Activated naive CD4-positive, alpha-beta T cell (primary cell): ENCODE results near the gene FAM184B.
"Not testable (repeated sequence)": the region's sequence is repeated elsewhere in the genome, so short reads cannot be mapped to it uniquely, and the experiment has no call there.

Experiments used
- DNase-seq, 4 experiments: peaks; one replicate each; lab custom pipeline; 2025; lab: John Stamatoyannopoulos, UW

The FAM184B gene

GRCh38 chr4:17717301-17717700, 64.1 kb downstream of the FAM184B start:
- no peak for DNase-seq

DNA sequence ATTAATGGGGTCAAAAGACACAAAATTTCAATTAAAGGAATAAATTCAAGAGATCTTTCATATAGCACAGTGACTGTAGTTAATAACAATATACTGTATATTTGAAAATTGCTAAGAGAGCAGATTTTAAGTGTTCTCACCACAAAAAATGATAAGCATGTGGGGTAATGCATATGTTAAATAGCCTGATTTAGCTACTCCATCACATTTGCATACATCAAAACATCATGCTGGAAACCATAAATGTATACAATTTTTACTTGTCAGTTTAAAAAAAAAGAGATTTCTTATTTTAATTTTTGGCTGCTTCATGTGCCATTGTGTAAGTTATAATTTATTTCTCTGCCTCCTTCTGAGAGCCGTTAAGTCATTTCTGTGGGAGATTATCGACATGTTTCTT, 65.9 kb downstream of the FAM184B start:
- DNase-seq: no peak

DNA sequence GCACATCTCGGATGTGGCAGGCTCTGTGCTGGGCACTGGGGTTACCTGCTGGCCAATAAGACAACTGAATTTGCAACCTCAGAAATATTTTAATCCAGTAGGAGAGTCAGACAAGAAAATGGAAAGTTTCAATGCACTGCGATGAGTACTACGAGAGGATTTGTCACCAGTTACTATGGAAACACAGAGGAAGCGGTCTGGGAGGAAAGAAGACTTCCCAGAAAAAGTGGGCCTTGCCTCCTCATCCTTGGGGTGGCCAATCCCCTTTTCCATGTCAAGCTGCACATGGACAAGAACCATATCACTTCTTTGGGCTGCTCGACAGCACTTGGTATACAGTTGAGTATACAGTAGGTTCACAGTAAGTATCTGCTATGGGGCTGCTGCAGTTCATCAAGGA, 67.6 kb downstream of the FAM184B start:
- DNase-seq: no peak

GRCh38 chr4:17712166-17712565, 69.3 kb downstream of the FAM184B start:
- DNase-seq: no peak

- DNase-seq: not testable (repeated sequence)
Observed at GRCh38 chr4:17711206-17711605, 70.2 kb downstream of the FAM184B start.

DNA sequence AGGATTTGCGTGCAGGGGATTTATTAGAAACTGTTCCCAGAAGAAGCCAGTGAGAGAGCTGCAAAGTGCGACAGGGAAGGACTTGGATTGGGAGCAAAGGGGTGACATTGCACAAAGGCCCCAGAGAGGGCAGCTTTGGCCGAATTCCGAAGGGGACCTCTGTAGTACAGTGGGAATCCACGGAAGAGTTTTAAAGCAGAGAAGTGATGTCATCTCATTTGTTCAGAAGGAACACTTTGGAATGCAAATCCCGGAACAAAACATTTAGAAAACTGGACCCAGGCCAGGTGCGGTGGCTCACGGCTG, 71.7 kb downstream of the FAM184B start:
- no peak for DNase-seq

DNA sequence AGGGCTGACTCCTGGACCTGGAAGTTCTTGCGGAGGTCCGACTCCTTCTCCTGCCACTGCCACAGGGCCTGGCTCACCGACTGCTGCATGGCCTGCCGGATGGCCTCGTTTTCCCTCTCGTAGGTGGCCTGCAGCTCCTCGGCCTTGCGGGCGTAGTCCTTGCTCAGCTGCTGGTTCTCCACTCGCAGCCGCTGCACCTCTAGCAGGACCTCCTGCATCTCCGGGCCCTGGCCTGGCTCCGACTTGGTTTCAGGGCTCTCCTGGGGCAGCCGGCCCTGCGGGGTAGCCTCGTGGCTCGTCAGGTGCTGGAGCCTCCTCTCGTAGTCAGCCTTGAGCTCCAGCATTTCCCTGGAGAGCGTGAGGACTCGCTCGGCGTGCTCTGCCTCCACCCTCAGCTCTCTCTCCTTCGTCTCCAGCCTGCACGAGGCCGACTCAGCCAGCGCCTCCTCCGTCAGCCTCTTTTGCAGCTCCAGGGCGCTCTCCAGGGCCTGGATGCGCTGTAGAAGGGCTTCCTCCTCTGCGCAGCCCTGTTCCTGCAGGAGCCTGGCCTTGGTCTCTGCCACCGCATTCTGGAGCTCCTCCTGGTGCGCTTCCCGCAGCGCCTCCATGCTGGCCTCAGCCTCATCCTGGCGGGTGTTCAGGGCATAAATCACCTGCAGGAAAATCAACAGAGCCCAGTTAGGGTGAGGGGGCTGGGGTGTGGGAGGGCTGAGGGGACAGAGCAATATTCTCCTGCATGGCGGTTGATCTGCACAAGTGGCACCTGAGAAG, 72.2 kb downstream of the FAM184B start:
- no peak for DNase-seq

DNA sequence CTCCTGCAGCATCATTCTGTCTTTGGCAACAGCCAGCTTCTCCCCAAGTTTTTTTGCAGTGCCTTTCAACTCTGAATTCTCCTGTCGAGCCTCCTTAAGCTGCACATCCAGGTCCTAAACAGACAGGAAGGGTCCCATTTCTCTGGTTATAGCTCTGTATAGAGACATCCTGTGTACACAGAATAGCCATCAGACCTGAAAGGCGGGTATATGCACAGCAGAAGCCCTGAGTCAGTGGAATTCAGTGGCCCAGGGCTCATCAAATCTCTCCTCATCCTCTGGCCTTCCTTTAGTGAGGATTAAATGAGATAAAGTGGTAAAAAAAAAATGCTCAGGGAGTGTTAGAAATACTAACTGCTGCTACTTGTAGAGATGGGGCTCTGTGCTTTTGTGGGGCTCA, 73.8 kb downstream of the FAM184B start:
- no peak for DNase-seq

GRCh38 chr4:17705107-17705506, 76.3 kb downstream of the FAM184B start:
- DNase-seq: no peak

DNA sequence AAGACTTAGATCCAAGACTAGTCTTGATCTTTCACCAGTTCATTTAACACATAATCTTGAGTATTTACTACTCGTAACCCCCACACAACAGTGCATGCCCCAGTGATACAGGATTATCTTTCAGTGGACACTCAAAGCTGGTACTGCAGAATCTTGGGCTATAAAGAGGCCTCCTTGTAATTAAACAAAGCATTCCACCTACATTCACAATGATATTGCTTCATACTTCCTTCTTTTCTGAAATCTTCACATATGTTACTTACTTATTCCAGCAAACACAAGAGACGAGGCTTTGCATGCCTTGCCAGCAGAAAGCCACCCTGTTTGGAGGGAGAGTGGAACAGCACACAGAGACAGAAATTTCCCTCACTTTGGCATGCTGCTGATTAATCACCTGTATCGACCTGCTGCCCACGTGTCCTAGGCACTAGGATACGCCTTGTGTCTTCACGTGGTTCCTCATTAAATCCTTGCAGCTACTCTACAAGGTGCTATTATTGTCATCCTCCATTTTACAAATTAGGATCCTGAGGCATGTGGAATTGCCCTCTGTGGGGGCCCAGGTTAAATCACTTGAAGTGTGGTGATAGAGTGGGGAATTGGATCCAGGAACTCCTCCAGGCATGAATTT, 77.3 kb downstream of the FAM184B start:
- DNase-seq: no peak

- DNase-seq: no peak
Observed at GRCh38 chr4:17702641-17703040, 78.8 kb downstream of the FAM184B start.

GRCh38 chr4:17701882-17702281, 79.5 kb downstream of the FAM184B start:
- no peak for DNase-seq

DNA sequence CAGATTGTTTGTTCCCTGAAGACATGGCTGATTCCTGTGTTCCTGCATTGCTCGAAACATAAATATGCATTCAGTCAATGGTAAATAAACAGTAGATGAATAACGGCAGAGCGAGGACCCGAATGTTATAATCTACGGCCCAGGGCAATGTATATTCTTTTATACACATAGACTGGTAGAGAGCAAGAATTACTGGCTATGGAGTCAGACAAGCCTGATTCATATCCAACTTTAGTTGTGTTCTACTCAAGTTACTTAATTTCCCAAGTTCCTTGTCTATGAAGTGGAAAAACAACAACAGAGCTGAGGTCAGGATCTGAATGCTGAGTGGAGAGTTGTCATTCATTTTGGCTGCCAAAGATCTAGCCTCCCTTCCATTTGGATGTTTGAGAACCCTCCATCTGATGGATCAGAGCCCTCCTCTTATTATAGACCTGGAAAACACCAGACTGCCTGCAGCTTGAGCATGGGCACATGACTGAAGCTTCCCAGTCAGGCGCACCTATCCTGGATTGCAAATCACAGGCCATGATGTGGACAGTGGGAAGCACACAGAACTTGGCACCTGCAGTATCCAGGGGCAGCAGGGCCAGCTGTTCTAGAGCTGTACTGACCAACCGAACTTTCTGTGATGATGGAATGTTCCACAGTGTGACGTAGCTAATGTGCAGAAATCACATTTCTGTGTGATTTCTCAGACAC, 80.1 kb downstream of the FAM184B start:
- DNase-seq: no peak

DNA sequence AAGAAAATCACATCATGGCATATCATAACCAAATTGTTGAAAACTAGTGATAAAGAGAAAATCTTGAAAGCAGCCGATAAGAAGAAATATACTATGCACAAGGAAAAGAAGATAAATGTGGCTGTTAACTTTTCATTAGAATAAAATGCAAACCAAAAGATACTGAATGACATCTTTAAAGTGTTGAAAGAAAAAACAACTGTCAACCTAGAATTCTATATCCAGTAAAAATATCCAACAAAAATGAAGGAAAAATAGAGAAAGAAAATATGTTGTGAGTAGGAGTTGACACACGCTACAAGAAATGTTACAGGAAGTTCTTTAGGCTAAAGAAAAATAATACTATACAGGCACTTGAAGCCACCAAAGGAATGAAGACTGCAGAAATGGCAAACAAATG, 82.0 kb downstream of the FAM184B start:
- no peak for DNase-seq

DNA sequence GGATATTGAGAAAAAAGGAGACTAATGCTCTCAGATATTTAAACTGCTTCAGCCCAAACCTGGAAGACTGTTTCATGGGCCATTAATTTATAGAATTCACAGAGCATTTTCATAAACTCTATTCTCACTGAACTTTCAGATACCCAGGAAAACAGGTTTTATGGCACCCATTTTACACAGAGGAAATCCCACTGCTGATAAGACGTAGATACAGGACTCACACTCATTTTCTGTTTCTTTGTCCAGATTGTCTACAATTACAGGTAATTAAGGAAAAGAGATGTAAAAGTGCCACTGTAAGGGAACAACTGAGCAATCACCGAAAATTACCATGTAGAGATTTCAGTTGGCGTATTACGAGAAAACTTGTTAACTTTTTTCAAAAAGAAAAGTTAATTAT, 83.3 kb downstream of the FAM184B start:
- no peak for DNase-seq

GRCh38 chr4:17695341-17695740, 86.1 kb downstream of the FAM184B start:
- DNase-seq: no peak

DNA sequence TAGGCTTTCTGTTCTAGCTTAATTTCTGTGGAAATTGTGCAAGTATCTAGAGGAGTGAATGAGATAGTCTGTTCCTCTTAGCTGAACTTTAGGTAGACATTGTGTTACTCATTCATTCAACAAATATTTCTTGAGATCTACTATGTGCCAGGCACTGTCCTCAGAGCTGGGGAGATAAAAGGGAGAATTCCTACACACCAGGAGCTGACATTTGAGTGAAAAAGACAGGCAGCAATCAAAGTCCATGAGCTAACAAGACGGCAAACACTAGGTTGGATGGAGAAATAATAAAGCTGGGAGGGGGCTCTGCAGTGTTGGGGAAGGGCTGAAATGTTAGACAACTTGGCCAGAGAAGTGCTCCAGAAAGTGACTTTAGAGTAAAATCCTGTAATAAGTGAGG, 86.9 kb downstream of the FAM184B start:
- no peak for DNase-seq

DNA sequence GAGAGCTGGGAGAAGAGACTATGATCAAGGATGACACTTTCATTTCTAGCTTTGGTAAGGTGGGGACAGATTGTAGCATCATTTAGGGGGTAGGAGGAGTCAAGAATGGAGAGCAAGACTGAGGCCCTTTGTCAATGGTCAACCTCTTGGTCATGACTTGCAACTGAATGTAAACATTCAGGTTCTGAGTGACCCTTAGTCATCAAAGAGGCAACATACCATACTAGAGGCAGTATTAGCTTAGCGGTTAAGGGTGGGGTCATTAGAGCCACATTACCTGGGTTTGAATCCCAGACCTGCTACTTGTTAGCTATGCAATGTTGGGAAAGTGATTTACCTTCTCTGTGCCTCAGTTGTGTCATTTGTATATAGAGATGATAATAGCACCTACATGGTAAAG, 90.5 kb downstream of the FAM184B start:
- no peak for DNase-seq

DNA sequence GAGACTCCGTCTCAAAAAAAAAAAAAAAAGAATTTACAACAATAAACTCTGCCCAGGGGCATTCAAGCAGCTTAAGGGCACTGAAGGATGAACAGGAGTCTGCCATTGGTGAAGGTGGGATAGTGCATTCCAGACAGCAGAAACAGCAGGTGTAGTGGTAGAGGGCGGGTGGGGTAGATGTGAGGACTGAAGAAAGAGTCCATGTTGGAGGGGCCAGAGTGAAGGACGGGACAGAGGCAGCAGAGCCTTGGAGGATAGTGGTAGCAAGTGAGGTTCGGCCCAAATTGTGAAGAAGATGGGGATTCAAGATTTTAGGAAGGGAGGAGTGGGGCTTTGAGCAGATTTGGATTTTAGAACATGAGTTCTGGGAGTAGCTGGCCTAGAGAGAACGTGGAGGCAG, 91.3 kb downstream of the FAM184B start:
- DNase-seq: no peak

GRCh38 chr4:17688011-17688441, 93.4 kb downstream of the FAM184B start:
- DNase-seq: no peak

- DNase-seq: no peak
Observed at GRCh38 chr4:17687237-17687857, 94.1 kb downstream of the FAM184B start.

GRCh38 chr4:17684648-17685047, 96.8 kb downstream of the FAM184B start:
- DNase-seq: not testable (repeated sequence)

GRCh38 chr4:17682222-17682566, 99.2 kb downstream of the FAM184B start:
- no peak for DNase-seq
